ENCODE results near the gene ZFP57.

ZFP57 gene

DNA sequence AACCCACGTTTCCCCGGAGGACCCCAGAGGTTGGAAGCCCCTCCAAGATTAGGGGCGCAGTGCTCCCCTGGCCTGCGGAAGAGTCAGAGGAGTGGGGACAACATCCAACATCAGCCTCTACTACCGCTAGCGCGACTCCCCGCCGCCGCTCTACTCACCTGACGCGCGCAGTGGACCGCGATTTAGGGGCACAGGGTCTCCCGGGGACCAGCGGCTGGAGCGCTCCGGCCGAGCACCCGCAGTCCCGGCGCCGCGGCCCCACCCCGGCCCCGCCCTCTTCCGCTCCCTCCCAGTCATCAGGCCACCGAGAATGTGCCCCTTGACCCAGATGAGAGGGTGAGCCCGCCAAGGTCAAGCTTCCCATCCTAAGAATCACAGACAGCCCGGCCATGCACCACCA, at the start of gene ZFP57:
ZFP57 (minus strand) TSS at position 249 of the 400 bp plus-strand sequence. CDS start 4,149 bp downstream, outside the sequence.
- TF ChIP-seq ZNF274 (IDR thresholded peaks at IDR 0.05; ENCODE audit: low read depth, low read length) = no peak
- H3K4me3 ChIP-seq (ENCODE audit: low read length) = no peak within 1 kb of the TSS

DNA sequence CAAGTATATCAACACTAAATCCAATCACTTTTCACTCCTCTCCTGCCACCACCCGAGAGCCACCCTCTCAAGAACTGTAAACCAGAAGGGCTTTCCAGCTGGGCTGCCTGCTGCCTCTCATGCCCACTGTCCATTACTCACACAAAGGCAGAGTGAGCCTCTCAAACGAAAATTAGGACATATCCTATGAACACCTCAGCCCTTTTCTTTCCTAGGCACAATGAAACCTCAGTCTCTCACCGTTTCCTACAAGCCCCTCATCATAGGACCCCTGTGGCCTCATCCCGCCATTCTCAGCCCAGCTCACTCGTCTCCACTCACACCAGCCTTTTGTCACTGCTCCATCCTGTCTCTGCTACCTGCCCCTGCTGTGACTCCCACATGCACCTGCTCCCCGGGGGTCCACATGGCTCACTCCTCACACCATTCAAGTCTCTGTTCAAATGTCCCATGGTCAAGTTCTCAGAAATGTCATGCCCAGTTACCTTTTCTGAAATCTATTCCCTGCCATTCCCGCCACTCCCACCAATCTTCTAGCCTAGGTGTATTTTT, 49.7 kb upstream of the ZFP57 start:
- no peak for TF ChIP-seq ZNF274 (IDR thresholded peaks at IDR 0.05; ENCODE audit: low read depth, low read length)
- H3K4me3 ChIP-seq (ENCODE audit: low read length) = no peak overlapping the region

DNA sequence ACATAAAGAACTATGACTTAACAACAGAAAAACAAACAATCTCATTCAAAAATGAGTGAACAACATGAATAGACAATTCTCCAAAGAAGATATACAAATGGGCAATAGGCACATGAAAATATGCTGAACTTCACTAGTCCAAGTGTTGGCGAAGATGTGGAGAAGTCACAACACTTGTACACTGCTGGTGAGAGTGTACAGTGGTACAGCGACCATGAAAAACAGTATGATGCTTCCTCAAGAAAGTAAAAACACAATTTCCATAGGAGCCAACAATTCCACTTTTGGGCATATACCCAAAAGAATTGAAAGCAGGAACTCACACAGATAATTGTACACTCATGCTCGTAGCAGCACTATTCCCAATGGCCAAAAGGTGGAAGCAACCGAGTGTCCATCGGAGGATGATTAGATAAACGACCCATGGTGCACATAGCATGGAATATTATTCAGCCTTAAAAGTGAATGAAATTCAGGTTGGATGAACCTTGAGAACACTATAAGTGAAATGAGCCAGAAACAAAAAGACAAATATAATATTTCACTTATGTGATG, 48.9 kb upstream of the ZFP57 start:
- TF ChIP-seq ZNF274 (IDR thresholded peaks at IDR 0.05; ENCODE audit: low read depth, low read length) = no peak
- H3K4me3 ChIP-seq (ENCODE audit: low read length) = no peak overlapping the region

DNA sequence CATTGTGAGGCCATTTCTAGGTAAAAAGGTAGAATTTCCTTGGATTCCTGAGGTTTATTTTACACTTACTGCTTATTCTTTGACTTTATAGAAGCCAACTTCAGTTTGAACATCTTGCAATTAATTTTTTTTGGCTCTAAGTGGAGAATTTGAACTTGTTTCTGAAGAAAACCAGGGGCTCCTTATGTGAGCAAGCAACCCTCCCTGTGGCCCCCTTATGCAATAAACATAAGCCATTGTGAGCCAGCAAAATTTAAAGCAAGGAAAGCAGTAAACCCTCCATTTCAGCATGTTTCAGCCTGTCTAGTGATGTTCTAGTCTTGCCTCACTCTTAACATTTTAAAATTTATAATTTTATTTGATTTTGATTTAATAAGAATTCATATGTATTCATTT, 47.9 kb upstream of the ZFP57 start:
- TF ChIP-seq ZNF274 (IDR thresholded peaks at IDR 0.05; ENCODE audit: low read depth, low read length) = no peak
- H3K4me3 ChIP-seq (ENCODE audit: low read length) = no peak overlapping the region

DNA sequence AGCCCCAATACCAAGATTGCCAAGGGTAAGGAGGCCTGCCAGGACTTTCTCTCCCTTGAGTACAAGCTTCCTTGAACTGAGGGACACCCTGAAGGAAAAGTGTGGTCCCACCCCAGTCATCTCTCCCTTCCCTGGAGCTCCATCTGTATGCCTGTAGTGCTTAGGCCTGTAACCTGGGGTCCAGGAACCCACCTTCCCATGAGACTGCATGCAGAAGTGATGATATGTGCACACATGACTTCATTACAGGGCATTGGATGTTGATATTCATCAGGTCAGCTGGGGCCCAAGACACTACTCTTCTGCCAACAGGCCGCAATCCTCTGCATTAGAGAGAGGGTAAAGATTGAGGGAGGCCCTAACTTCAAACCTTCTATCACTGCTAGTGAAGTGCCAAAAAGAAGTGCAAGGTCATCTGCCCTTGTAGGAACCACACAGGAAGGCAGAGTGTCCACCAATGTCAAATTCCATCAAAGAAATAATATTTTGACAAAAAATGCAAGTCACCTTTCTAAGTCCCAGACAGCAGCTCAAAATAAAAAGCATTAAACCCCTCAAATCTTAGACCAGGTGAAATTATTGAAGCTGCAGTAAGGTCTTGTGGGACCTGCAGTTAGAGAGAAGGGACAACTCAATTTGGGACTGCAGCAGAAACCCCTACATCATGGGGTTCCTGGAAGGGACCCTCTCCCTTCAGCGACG, 47.4 kb upstream of the ZFP57 start:
- no peak for TF ChIP-seq ZNF274 (IDR thresholded peaks at IDR 0.05; ENCODE audit: low read depth, low read length)
- no peak overlapping the region for H3K4me3 ChIP-seq (ENCODE audit: low read length)

DNA sequence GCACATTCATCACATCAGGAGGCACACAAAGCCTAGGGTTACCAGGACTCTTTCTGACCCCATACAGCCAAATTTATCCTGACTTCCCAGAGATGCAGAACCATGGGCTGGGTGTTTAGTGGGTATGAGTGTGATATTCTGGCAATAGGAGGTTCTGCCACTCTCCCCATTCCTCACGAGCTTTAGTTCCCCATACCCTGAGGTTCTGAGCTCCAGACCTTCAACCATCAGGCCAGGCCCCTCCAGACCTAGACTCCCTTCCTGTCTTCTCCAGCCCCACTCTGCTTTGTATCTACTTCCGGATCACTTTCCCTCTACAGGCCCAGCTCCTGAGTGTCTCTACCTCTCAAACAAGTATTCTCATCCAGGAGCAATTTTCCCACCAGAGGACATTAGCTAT, 46.7 kb upstream of the ZFP57 start:
- no peak for TF ChIP-seq ZNF274 (IDR thresholded peaks at IDR 0.05; ENCODE audit: low read depth, low read length)
- H3K4me3 ChIP-seq (ENCODE audit: low read length) = no peak overlapping the region

DNA sequence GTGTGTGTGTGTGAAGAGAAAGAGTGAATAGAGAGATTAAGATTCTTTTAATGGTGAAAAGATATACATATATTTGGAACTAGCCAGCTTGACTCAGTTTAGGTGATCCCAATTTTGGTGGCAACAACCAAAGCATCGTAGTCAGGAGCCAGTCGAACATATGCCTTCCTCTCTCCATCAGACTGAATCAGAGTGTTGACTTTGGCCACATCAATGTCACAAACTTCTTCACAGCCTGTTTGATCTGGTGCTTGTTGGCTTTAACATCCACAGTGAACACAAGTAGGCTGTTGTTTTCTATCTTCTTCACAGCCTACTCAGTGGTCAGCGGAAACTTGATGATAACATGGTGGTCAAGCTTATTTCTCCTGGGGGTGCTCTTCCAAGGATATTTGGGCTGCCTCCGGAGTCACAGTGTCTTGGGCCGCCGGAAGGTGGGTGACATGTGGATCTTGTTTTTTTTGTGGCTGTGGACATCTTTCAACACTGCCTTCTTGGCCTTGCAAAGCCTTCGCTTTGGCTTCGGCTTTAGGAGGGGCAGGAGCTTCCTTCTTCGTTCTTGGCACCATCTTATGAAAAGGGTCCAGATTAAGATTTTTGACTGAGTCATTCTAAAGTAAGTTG, 45.7 kb upstream of the ZFP57 start:
- no peak overlapping the region for H3K4me3 ChIP-seq (ENCODE audit: low read length)
- TF ChIP-seq ZNF274 (IDR thresholded peaks at IDR 0.05; ENCODE audit: low read depth, low read length) = no peak

DNA sequence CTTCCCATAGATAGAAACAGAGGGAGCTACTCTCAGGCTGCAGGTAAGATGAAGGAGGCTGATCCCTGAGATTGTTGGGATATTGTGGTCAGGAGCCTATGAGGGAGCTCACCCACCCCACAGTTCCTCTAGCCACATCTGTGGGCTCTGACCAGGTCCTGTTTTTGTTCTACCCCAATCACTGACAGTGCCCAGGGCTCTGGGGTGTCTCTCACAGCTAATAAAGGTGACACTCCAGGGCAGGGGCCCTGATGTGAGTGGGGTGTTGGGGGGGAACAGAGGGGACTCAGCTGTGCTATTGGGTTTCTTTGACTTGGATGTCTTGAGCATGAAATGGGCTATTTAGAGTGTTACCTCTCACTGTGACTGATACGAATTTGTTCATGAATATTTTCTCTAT, 45.0 kb upstream of the ZFP57 start:
- no peak for TF ChIP-seq ZNF274 (IDR thresholded peaks at IDR 0.05; ENCODE audit: low read depth, low read length)
- H3K4me3 ChIP-seq (ENCODE audit: low read length) = peak overlapping the region; percentile 13; the same call in 1 of the 2 replicates

DNA sequence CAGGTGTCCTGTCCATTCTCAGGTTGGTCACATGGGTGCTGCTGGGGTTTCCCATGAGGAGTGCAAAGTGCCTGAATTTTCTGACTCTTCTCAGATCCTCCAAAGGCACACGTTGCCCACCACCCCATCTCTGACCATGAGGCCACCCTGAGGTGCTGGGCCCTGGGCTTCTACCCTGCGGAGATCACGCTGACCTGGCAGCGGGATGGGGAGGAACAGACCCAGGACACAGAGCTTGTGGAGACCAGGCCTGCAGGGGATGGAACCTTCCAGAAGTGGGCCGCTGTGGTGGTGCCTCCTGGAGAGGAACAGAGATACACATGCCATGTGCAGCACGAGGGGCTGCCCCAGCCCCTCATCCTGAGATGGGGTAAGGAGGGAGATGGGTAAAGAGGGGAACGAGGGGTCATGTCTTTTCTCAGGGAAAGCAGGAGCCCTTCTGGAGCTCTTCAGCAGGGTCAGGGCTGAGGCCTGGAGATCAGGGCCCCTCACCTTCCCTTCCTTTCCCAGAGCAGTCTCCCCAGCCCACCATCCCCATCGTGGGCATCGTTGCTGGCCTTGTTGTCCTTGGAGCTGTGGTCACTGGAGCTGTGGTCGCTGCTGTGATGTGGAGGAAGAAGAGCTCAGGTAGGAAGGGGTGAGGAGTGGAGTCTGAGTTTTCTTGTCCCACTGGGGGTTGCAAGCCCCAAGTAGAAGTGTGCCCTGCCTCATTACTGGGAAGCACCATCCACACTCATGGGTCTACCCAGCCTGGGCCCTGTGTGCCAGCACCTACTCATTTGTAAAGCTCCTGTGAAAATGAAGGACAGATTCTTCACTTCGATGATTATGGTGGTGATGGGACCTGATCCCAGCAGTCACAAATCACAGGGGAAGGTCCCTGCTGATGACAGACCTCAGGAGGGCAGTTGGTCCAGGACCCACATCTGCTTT, 44.3 kb upstream of the ZFP57 start:
- peak overlapping the region; percentile 89; the same call in 1 of the 2 replicates for H3K4me3 ChIP-seq (ENCODE audit: low read length)
- TF ChIP-seq ZNF274 (IDR thresholded peaks at IDR 0.05; ENCODE audit: low read depth, low read length) = no peak

DNA sequence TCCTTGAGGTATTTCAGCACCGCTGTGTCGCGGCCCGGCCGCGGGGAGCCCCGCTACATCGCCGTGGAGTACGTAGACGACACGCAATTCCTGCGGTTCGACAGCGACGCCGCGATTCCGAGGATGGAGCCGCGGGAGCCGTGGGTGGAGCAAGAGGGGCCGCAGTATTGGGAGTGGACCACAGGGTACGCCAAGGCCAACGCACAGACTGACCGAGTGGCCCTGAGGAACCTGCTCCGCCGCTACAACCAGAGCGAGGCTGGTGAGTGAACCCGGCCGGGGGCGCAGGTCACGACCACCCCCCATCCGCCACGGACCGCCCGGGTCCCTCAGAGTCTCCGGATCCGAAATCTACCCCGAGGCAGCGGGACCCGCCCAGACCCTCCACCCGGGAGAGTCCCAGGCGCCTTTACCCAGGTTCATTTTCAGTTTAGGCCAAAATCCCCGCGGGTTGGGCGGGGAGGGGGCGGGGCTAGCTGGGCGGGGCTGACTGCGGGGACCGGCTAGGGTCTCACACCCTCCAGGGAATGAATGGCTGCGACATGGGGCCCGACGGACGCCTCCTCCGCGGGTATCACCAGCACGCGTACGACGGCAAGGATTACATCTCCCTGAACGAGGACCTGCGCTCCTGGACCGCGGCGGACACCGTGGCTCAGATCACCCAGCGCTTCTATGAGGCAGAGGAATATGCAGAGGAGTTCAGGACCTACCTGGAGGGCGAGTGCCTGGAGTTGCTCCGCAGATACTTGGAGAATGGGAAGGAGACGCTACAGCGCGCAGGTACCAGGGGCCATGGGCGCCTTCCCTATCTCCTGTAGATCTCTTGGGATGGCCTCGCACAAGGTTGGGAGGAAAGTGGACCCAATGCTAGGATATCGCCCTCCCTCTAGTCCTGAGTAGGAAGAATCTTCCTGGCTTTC, 43.0 kb upstream of the ZFP57 start:
- H3K4me3 ChIP-seq (ENCODE audit: low read length) = peak overlapping the region; percentile 89
- no peak for TF ChIP-seq ZNF274 (IDR thresholded peaks at IDR 0.05; ENCODE audit: low read depth, low read length)

DNA sequence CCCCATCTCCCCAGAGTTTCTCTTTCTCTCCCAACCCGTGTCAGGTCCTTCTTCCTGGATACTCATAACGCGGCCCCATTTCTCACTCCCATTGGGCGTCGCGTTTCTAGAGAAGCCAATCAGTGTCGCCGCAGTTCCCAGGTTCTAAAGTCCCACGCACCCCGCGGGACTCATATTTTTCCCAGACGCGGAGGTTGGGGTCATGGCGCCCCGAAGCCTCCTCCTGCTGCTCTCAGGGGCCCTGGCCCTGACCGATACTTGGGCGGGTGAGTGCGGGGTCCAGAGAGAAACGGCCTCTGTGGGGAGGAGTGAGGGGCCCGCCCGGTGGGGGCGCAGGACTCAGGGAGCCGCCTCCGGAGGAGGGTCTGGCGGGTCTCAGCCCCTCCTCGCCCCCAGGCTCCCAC, 42.3 kb upstream of the ZFP57 start, which contains the start of gene HLA-F:
HLA-F (plus strand) TSS at position 173 of the 404 bp plus-strand sequence; CDS start at position 203, 30 bp downstream.
- no peak for TF ChIP-seq ZNF274 (IDR thresholded peaks at IDR 0.05; ENCODE audit: low read depth, low read length)
- peak within 1 kb of the TSS; percentile 89 for H3K4me3 ChIP-seq (ENCODE audit: low read length)

DNA sequence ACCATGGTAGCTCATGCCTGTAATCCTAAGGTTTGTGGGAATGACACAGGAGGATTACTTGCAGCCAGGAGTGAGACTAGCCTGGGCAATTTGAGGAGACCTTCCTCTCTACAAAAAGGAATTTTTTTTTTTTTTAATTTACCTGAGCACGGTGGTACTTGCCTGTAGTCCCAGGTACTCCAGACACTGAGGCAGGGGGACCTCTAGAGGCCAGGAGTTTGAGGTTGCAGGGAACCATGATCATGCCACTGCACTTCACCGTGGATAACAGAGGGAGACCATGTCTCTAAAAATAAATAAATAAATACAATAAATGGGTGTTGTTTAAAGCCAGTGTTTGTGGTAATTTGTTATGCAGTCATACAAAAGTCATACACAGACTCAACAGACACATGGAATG, 39.9 kb upstream of the ZFP57 start:
- TF ChIP-seq ZNF274 (IDR thresholded peaks at IDR 0.05; ENCODE audit: low read depth, low read length) = no peak
- H3K4me3 ChIP-seq (ENCODE audit: low read length) = no peak overlapping the region
